Spleen (tissue), 11 donors: ENCODE results near the gene PRUNE2. TPM values are rescaled to one million over a fixed set of nuclear protein-coding genes. Genes with fewer than 3 reads are reported as not detected.
"Not testable (repeated sequence)": the region's sequence is repeated elsewhere in the genome, so short reads cannot be mapped to it uniquely, and the experiment has no call there.

Experiments
- DNase-seq: peaks from one replicate; pipeline ENCODE4 v3.0.0-alpha.2; 2020
- H3K27ac ChIP-seq, 8 donors: fragments of 200-600 bp; sonication (generic) in 7 of 8; 1 replicate in 4 of 8; 2 replicates in 4 of 8; pipeline versions ENCODE4 v1.5.0 to v1.8.0; 2016 to 2021; ENCODE audit warnings: inconsistent platforms in 4 of 8, mild to moderate bottlenecking in 4 of 8, moderate library complexity in 1 of 8
- H3K27me3 ChIP-seq, 7 donors: fragments of 200-600 bp; sonication (generic) in 6 of 7; replicated peaks in 1 of 7; 1 replicate in 4 of 7; 2 replicates in 3 of 7; pipeline versions ENCODE4 v1.5.0 to v1.8.0; 2016 to 2021; ENCODE audit warnings: inconsistent platforms in 3 of 7, mild to moderate bottlenecking in 1 of 7
- H3K36me3 ChIP-seq, 6 donors: fragments of 200-600 bp; sonication (generic) in 5 of 6; 1 replicate in 4 of 6; 2 replicates in 2 of 6; pipeline versions ENCODE4 v1.5.0 to v1.8.0; 2016 to 2021; ENCODE audit warnings: inconsistent platforms in 2 of 6
- H3K4me1 ChIP-seq, 6 donors: fragments of 200-600 bp; sonication (generic) in 5 of 6; 1 replicate in 3 of 6; 2 replicates in 3 of 6; pipeline versions ENCODE4 v1.5.0 to v1.8.0; 2016 to 2021; ENCODE audit warnings: inconsistent platforms in 3 of 6
- H3K4me3 ChIP-seq, 8 donors: fragments of 200-600 bp; sonication (generic) in 7 of 8; 1 replicate in 4 of 8; 2 replicates in 4 of 8; pipeline versions ENCODE4 v1.5.0 to v1.8.0; 2016 to 2021; ENCODE audit warnings: inconsistent platforms in 4 of 8, mild to moderate bottlenecking in 4 of 8, moderate library complexity in 2 of 8
- H3K9me3 ChIP-seq, 8 donors: fragments of 200-600 bp; sonication (generic) in 7 of 8; 1 replicate in 4 of 8; 2 replicates in 4 of 8; pipeline versions ENCODE4 v1.5.0 to v1.8.0; 2016 to 2021; ENCODE audit warnings: inconsistent platforms in 4 of 8
- POLR2A ChIP-seq, 3 donors: fragments of 450-650 bp; IDR thresholded peaks; one replicate each; pipeline ENCODE4 v1.5.1; 2017; ENCODE audit warnings: antibody characterized with exemption in 3 of 3, mild to moderate bottlenecking in 1 of 3
- POLR2AphosphoS5 ChIP-seq, 3 donors: sonication (generic); formaldehyde crosslinking; IDR thresholded peaks; one replicate each; pipeline ENCODE4 v1.5.1; 2017; ENCODE audit warnings: antibody characterized with exemption in 3 of 3
- WGBS, 5 donors: extraction: QIAGEN DNeasy Blood & Tissue Kit in 3 of 5; methylation state at CpG; one replicate each; pipeline versions ENCODE4 v1.1.5 to v1.1.7; 2013 to 2018; 5-methylcytosine and 5-hydroxymethylcytosine counted together
- intact Hi-C: fragments of 100-400 bp; cut with DNase I; formaldehyde crosslinking; loops from one replicate; pipeline ENCODE4 v1.15.0; 2023; ENCODE audit warnings: low total_unique reads
- polyA plus RNA-seq, 3 donors: library from polyadenylated mRNA; stranded (reverse); fragments of 200-250 nt; gene quantifications; one replicate each; pipeline ENCODE4 v1.2.1, GENCODE V29; 2013
- total RNA-seq, 7 donors: library from RNA; depleted of rRNA in 3 of 7; stranded (reverse); fragments of >200 nt in 3 of 7; fragmentation: NEBNext Ultra II Directional in 4 of 7; extraction: Animal tissue kit (Norgen Biotek cat#: 25700) in 4 of 7; gene quantifications; one replicate each; pipeline versions ENCODE4 v1.1.0 to v1.2.1, GENCODE V29; 2016 to 2021
- TF ChIP-seq, protein P1 (sequence below), 11 experiments: fragments of 200-600 bp in 7 of 11; fragments of 450-650 bp in 4 of 11; sonication (generic) in 4 of 11; IDR thresholded peaks in 8 of 11; conservative IDR thresholded peaks in 3 of 11; 1 replicate in 7 of 11; 2 replicates in 4 of 11; pipeline versions ENCODE4 v1.4.0 to v1.8.0; 2016 to 2021; ENCODE audit warnings: antibody characterized with exemption in 11 of 11, inconsistent platforms in 4 of 11, mild to moderate bottlenecking in 1 of 11
- donor health status: healthy with polysubstance abuse.
- donor health status: DM: no; HTN: no; CAD: no; lungs with moderate emphysema.
- donor health status: DM: no; HTN: no; CAD: no.
- donor health status: Bipolar disorder and iron deficiency.
- donor health status: healthy.
- donor health status: DM: no; HTN: no; CAD: no.
- donor health status: DM: yes; HTN: yes; CAD: no.

PRUNE2 gene
- total and polyA plus RNA-seq, 10 donors: 3.3 to 23.6 (median 14.0) TPM

DNA sequence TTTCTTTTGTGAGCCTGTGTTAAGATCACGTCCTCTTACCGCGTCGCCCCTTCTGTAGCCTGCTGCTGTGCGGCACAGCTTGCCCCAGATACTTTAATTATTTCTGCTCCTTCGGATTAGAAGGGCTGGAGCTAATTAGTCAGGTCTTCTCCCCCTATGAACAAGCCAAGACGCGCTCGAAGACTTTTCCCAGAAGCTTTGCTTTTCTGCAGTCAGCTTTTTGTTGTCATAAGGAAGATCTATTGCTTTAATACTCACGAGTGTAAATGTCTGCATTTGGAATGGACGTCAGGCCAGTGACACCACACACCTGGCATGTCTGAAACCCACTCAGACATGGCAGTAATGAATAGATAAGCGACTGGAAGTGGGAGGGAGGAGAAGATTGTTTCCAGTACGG is 37.0 kb downstream of the PRUNE2 start:
- H3K9me3 ChIP-seq: no peaks in the 10 kb centered on the region
- no peak overlapping the region for H3K4me3 ChIP-seq
- no peaks in the 10 kb centered on the region for H3K36me3 ChIP-seq
- DNase-seq: no peak
- no peaks in the 10 kb centered on the region for H3K4me1 ChIP-seq
- intact Hi-C loops: no loop called here
- TF ChIP-seq, protein P1, sequence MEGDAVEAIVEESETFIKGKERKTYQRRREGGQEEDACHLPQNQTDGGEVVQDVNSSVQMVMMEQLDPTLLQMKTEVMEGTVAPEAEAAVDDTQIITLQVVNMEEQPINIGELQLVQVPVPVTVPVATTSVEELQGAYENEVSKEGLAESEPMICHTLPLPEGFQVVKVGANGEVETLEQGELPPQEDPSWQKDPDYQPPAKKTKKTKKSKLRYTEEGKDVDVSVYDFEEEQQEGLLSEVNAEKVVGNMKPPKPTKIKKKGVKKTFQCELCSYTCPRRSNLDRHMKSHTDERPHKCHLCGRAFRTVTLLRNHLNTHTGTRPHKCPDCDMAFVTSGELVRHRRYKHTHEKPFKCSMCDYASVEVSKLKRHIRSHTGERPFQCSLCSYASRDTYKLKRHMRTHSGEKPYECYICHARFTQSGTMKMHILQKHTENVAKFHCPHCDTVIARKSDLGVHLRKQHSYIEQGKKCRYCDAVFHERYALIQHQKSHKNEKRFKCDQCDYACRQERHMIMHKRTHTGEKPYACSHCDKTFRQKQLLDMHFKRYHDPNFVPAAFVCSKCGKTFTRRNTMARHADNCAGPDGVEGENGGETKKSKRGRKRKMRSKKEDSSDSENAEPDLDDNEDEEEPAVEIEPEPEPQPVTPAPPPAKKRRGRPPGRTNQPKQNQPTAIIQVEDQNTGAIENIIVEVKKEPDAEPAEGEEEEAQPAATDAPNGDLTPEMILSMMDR (IDR thresholded peaks at IDR 0.05 in 8 of 11, conservative IDR thresholded peaks at IDR 0.05 in 3 of 11): no peak
- TF ChIP-seq POLR2A (IDR thresholded peaks at IDR 0.05): no peak
- no peak for TF ChIP-seq POLR2AphosphoS5 (IDR thresholded peaks at IDR 0.05)
- peaks cover 0 to 33% (median 0%) of the 10 kb centered on the region in 7 donors for H3K27me3 ChIP-seq
- no peak overlapping the region for H3K27ac ChIP-seq
- 57 to 70% (median 67%) methylated on average over 13 of the region's 13 CpGs for WGBS, 5 donors

DNA sequence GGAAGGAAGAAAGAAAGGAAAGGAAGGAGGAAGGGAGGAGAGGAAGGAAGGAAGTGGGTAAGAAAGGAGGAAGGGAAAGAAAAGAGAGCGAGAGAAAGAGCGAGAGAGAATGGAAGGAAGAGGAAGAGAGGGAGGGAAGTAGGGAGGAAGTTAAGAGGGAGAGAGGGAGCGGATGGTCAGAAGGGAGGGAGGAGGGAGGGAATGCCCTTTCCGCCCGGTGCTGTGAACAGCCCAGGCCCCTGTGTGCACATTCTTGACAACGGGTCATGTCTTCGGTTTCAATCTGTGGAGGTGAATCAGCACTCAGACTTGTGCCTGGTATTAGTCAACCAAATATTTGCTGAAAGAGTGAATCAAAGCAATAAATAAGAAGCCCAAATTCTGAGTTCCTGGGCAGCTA is 39.2 kb downstream of the PRUNE2 start:
- no peak for DNase-seq
- H3K27ac ChIP-seq: no peak overlapping the region
- H3K27me3 ChIP-seq: peaks cover 0 to 33% (median 0%) of the 10 kb centered on the region in 7 donors
- H3K9me3 ChIP-seq: no peaks in the 10 kb centered on the region
- TF ChIP-seq POLR2A (IDR thresholded peaks at IDR 0.05): no peak
- TF ChIP-seq POLR2AphosphoS5 (IDR thresholded peaks at IDR 0.05): no peak
- TF ChIP-seq, protein P1 (IDR thresholded peaks at IDR 0.05 in 8 of 11, conservative IDR thresholded peaks at IDR 0.05 in 3 of 11): no peak
- H3K4me3 ChIP-seq: no peak overlapping the region
- no peaks in the 10 kb centered on the region for H3K4me1 ChIP-seq
- intact Hi-C loops: no loop called here
- 36 to 43% (median 38%) methylated on average over 7 of the region's 7 CpGs for WGBS, 5 donors
- H3K36me3 ChIP-seq: no peaks in the 10 kb centered on the region

DNA sequence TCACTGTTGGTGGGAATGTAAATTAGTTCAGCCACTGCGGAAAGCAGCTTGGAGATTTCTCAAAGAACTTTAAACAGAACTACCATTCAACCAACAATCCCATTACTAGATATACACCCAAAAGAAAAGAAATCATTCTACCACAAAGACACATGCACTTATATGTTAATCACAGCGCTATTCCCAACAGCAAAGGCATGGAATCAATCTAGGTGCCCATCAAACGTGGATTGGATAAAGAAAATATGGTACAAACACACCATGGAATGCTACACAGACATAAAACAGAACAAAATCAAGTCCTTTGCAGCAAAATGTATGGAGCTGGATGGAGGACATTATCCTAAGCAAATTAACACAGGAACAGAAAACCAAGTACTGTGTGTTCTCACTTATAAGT is 42.1 kb downstream of the PRUNE2 start:
- intact Hi-C loops: no loop called here
- Histone ChIP-seq H3K4me3 (no peak overlapping the region), H3K27me3 (peaks cover 0 to 24% (median 0%) of the 10 kb centered on the region in 7 donors), H3K27ac (no peak overlapping the region), H3K9me3 (no peaks in the 10 kb centered on the region), H3K4me1 (no peaks in the 10 kb centered on the region), H3K36me3 (no peaks in the 10 kb centered on the region)
- WGBS, 5 donors: 65 to 74% (median 70%) methylated on average over 3 of the region's 3 CpGs
- no peak for DNase-seq
- TF ChIP-seq, protein P1 (IDR thresholded peaks at IDR 0.05 in 8 of 11, conservative IDR thresholded peaks at IDR 0.05 in 3 of 11): no peak

DNA sequence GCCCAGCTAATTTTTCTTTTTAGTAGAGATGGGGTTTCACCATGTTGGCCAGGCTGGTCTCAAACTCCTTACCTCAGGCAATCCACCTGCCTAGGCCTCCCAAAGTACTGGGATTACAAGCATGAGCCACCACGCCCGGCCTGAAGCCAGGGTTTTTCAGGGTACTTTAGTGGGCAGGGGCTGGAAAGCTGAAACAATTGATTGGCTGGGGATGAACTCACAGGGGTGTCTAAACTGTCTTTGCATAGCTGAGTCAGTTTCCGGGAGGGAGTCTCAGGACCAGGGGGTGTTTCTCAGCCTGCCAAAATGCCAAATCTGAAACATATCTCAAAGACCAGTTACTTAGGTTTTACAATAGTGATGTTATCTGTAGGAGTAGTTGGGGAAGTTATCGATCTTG is 46.1 kb downstream of the PRUNE2 start:
- H3K4me3 ChIP-seq: no peak overlapping the region
- WGBS, 5 donors: 78 to 90% (median 83%) methylated on average over 4 of the region's 4 CpGs
- intact Hi-C loops: no loop called here
- H3K27me3 ChIP-seq: peaks cover 0 to 3% (median 0%) of the 10 kb centered on the region in 7 donors
- H3K9me3 ChIP-seq: peaks cover 0 to 9% (median 0%) of the 10 kb centered on the region in 8 donors
- TF ChIP-seq POLR2AphosphoS5 (IDR thresholded peaks at IDR 0.05) (no peak), POLR2A (IDR thresholded peaks at IDR 0.05) (no peak)
- TF ChIP-seq, protein P1 (IDR thresholded peaks at IDR 0.05 in 8 of 11, conservative IDR thresholded peaks at IDR 0.05 in 3 of 11): no peak
- H3K27ac ChIP-seq: no peak overlapping the region
- H3K4me1 ChIP-seq: no peaks in the 10 kb centered on the region
- H3K36me3 ChIP-seq: no peaks in the 10 kb centered on the region
- no peak for DNase-seq

DNA sequence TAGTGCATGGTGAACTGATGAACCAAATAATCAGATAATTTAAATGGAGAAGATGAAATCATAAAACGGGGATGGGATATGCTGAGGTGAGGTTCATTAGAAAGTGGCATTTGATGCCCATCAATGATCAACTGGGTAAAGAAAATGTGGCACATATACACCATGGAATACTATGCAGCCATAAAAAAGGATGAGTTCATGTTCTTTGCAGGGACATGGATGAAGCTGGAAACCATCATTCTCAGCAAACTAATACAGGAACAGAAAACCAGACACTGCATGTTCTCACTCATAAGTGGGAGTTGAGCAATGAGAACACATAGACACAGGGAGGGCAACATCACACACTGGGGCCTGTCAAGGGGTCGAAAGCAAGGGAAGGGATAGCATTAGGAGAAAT is 47.7 kb downstream of the PRUNE2 start:
- H3K27me3 ChIP-seq, H3K4me1 ChIP-seq, DNase-seq, H3K4me3 ChIP-seq, intact Hi-C loops, H3K27ac ChIP-seq, H3K36me3 ChIP-seq, H3K9me3 ChIP-seq: not testable (repeated sequence)
- WGBS, 5 donors: 68 to 89% (median 79%) methylated on average over 2 of the region's 2 CpGs
